Stomach (tissue), 4 donors: ENCODE results near the gene DIPK1A.

Experiments
- CTCF ChIP-seq, 7 experiments: fragments of 450-650 bp in 4 of 7; fragments of 200-600 bp in 3 of 7; sonication (generic) in 3 of 7; IDR thresholded peaks; one replicate each; pipeline ENCODE4 v1.5.1; 2016 to 2019; ENCODE audit warnings: antibody characterized with exemption in 7 of 7, control low read depth in 2 of 7, mild to moderate bottlenecking in 1 of 7
- POLR2A ChIP-seq, 4 donors: fragments of 450-650 bp; IDR thresholded peaks; one replicate each; pipeline ENCODE4 v1.6.1; 2016; ENCODE audit warnings: antibody characterized with exemption in 4 of 4, control low read depth in 2 of 4, mild to moderate bottlenecking in 1 of 4, moderate library complexity in 1 of 4

GRCh38 chr1:92937731-92938130, 23.5 kb downstream of the DIPK1A start:
- TF ChIP-seq CTCF (IDR thresholded peaks at IDR 0.05) = no peak
- TF ChIP-seq POLR2A (IDR thresholded peaks at IDR 0.05) = no peak
